HG02763 (cell line): Measurements from ENCODE around the gene GSTA4.
A peak's percentile ranks its signal among the peaks of the same experiment; 100 is the strongest.
"Not testable (repeated sequence)": the region's sequence is repeated elsewhere in the genome, so short reads cannot be mapped to it uniquely, and the experiment has no call there.

Experiments used
- ATAC-seq: cut with Tn5 transposase; IDR thresholded peaks from one replicate; pipeline ENCODE4 v1.9.1; 2021; ENCODE audit warnings: mild to moderate bottlenecking, moderate library complexity; ENCODE audit not compliant: unreplicated experiment

The GSTA4 gene

DNA sequence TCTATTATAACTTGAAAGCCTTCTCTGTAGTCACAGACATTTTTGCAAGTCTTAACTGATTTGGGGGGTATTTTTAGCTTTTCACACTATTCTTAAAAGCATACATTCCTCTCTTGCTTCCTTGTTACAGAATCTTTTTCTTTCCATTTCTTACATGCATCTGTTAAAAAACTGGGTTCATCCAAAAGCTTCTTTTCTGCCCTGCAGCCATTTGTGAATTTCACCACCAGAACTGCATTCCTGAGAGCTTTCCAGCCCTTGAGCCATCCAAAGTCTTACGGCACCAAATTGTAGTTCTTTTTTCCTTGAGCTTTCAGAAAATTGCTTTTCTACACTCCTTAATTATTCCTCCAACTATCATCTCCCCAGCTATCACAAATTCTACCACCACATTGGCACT is 19.7 kb upstream of the GSTA4 start:
- no peak for ATAC-seq

DNA sequence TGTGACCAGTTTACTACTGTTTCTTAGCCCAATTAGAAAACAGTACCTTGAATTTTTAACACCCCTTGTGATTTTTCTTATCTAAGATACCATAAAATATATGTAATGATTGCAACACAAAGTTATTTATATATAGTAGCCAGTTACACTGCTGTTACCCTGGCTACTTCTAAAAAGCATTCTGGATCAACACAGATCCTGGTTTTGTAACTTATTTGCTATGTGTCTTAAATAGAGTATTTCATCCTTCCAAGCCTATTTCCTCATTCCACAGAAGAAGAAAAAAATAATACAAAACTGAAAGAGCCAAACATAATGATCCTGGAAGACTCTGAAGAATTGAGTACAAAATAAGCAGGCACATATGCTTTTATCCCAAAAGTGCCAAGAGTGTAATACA is 19.0 kb upstream of the GSTA4 start:
- no peak for ATAC-seq

DNA sequence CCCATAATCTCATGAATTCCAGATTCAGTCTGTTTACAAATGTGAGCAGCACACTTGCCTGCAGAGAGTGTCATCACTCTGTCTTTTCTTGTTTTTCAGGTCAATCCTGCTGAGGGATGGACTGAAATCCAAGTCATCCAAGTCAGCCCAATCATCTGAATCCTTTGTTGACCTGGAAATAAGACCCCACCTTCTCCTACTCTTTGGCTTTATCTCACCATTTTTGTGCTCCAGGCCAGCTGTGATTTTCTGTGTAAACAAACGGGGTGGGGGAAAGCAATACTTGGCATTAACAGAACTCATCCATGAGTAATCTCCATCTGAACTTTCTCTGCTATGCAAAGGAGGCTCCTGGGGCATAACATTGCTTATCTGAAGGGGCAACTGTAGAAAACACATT is 16.9 kb upstream of the GSTA4 start:
- ATAC-seq = no peak

- no peak for ATAC-seq
These were observed 15.4 kb upstream of the GSTA4 start for GRCh38 chr6:53010504-53010903.

DNA sequence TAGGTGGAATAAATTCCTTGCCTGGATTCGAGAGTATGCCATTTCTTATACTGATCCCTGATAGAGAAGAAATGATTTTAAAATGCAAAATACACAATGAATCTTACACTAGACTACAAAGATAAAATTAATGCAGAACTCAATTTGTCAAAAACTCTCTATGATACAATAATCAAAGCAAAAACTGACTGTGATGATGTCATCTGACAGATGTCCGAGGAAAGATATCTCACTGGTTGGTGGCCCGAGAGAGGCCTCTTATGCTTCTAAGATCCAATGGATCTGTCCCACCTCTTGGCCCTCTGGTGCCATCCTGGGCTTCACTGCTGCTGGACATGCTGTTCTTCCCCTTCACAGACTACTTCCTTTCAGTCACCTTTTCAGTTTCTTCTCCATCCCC is 14.4 kb upstream of the GSTA4 start:
- no peak for ATAC-seq

DNA sequence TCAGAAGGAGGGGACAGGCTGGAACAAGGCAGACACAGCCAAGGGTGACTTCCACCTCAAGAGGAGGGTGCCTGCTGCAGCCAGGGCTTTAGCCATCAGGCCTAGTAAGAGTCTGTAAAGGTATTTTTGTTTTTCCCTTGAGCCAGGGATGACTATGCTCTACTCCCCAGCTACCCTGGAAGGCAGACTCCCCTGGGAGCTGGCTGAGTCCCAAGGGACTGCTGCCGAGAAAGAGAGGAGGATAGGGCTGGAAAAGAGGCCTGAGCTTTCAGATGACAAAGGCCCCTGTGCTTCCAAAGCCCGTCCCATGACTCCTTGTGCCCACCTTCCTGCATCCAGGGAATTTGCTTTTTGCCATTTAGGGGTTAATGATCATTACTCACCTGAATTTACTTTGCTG is 14.0 kb upstream of the GSTA4 start:
- no peak for ATAC-seq

DNA sequence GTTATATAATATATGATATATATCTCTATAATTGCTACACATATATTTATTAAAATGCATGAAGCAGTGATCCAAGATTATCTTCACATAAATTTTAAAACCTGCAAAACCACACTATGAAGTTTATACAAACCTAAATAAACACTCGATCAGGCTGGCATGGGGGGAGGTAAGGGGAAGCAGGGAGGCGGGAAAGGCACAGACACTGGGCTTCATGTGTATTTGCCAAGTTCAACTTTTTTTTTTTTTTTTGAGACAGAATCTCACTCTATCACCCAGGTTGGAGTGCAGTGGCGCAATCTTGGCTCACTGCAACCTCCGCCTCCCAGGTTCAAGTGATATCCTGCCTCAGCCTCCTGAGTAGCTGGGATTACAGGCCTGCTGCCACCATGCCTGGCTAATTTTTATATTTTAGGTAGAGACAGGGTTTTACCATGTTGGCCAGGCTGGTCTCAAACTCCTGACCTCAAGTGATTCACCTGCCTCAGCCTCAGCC is 13.2 kb upstream of the GSTA4 start:
- ATAC-seq = not testable (repeated sequence)

GRCh38 chr6:53005663-53006250 is 10.7 kb upstream of the GSTA4 start:
- ATAC-seq = no peak

DNA sequence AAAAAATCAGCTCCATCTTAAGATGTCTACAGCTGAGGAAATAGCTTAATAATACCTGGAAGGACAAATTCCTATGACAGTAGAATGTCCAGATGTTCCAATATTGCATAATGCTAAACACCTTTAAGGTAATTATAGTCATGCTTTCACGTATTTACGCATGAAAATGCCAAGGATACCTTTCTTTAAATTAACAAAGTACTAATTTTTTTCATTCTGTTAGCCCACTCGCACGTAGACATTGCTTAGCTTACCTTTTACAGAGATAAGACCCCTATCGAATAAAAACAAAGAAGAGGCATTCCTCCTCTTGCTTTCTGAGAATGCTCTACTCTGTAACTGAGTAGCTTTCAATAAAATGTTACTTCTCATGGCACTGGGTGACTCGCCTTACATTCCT is 4.4 kb upstream of the GSTA4 start:
- no peak for ATAC-seq

GRCh38 chr6:52998603-52999002 is 3.5 kb upstream of the GSTA4 start:
- ATAC-seq = no peak

- ATAC-seq = no peak
These were observed 995 bp upstream of the GSTA4 start for GRCh38 chr6:52995913-52996645.

DNA sequence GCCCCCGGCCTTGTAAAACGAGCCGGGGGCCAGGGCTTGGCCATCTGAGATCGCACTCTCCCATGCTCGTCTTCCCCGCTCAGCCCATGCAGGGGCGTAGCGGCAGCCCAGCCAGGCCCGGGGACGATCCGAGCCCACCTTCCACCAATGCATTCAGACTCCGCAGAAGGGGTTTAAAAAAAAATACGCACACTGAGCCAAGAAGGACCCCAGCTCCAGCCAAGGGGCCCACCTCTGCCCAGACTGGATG is 320 bp downstream of the GSTA4 start:
- peak; percentile 12 for ATAC-seq

DNA sequence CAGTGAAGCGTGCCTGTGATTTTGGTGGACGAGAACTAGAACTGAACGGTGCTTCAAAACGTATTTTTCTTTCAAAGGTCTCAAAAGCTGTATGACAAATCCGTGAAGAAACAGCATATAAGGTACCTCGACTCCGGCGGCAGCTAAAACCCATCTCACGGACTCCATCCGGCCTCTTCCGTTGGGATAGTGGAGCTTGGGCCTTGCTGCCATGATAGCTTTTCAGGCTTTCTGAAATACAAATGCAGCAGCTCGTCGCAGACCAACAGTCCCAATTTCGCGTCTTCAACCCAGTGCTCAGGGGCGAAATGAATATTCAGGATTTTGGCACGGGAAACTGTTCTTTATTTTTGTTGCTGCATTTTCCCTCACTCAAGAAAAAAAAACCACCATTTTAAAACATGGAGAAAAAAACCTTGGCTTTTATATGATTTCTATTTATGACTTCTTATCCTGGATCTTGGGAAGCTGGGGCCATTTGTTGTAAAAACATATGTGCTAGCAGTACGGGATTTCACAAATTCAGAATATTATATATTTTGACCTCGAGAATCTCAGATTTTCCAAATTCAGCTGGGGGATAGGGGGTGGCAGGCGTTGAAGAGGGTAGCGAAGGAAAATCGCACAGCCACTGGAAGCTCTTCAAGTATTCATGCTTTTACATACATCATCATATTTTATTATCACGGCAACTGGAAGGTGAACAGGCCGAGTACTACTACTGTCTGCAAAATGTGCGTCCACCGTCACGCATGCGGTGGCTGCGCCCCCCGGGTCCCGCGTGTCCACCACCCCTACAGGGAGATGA is 849 bp downstream of the GSTA4 start:
- no peak for ATAC-seq

DNA sequence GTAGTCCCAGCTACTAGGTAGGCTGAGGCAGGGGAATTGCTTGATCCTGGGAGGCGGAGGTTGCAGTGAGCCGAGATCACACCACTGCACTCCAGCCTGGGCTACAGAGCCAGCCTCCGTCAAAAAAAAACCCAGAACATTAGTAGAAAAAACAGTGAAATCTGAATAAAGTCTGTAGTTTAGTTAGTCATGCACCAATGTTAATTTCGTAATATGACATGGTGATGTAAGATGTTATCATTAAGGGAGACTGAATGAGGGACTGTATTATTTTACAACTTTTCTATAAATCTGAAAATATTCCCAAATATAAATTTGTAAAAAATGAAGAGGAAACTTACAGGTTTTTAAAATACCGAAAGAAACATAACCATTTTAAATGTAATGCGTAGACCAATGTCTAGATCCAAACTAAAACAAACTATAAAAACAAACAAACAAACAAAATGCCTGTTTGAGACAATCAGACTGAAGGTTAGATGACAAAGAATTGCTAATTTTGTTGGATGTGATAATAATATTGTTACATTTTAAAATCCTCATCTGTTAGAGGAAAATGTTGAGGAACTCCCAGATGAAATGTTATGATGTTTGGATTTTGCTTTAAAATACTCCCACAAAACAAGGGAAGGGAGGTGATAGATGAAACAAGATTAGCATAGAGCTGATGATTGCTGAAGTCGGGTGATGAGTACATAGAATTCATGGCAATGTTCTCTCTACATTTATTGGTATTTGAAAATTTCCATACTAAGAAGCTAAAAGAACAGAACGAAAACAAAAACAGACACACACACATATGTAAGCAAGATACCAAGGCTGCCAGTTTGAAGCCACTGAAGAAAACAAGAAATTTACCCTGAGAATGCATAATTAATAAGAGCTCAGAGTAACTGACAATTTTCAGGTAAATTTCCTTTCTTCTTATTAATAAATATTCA is 1.8 kb downstream of the GSTA4 start:
- no peak for ATAC-seq

DNA sequence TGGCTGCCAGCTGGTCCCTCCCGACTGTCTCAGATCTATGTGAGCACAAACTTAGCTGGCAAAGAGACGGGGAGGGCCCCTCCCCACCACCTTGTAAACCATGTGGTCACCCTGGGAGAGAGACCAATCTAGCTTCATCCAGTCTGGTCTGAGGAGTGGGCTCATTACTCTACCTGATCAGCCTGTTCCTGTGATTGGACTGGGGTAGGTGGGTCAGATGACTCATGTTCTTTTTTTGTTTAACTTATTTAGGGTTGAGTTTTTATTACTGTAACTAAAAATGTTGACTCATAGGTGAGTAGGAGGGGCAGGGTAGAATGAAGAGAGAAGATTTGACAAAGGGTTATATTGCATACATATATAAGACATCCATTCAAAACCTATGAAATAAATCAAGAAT is 4.7 kb downstream of the GSTA4 start:
- no peak for ATAC-seq

DNA sequence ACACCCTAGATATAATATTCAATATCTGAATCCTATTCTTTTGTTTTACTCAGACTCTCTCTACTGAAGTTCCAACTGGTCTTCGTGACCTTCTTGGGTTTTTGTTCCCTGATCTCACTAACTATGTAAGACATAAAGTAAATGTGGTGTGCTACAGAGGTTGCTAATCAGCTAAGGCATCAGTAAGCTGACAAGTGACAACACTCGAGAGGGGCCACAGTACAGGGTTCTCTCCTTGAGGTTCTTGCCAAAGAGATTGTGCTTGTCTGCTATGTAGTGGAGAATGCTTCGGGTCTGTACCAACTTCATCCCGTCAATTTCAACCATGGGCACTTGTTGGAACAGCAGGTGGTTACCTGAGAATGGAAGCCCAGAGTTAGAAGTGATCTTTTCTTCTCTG is 9.9 kb downstream of the GSTA4 start:
- no peak for ATAC-seq

DNA sequence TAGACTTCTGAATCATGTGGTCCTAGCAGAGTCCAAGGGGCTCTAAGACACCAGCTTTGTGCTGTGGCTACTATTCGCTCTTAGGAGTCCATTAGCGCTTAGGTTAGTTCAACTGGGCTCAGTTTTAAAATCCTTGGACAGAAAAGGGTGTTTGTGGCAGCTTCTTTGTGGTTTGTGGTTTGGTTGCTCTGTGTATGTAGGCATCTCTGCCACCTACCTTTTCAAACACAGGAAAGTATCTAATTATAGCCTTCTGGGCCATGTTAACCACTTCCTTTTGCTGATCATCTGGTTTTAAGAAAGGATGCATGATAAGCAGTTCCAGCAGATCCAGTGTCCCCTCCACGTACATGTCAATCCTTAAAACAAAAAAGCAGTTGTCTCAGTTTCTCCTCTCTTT is 10.8 kb downstream of the GSTA4 start:
- peak; percentile 71 for ATAC-seq

- ATAC-seq = no peak
These were observed 11.8 kb downstream of the GSTA4 start for GRCh38 chr6:52983159-52983848.

GRCh38 chr6:52982680-52983079 is 12.4 kb downstream of the GSTA4 start:
- ATAC-seq = no peak

GRCh38 chr6:52981222-52981900 is 13.7 kb downstream of the GSTA4 start:
- no peak for ATAC-seq
